Measurements from ENCODE around the gene RUNX2. TPM values are rescaled to one million over a fixed set of nuclear protein-coding genes. Genes with fewer than 3 reads are reported as not detected.

Gene RUNX2
- total RNA-seq, 4 donors from 2014 or later = 0.78 to 2.0 (median 0.94) TPM

GRCh38 chr6:45351076-45351475 is 22.9 kb downstream of the RUNX2 start:
- no peak overlapping the region for H3K4me3 ChIP-seq
- no peak for ATAC-seq
- H3K36me3 ChIP-seq = no peaks in the 10 kb centered on the region
- no peaks in the 10 kb centered on the region for H3K9me3 ChIP-seq
- no peak for DNase-seq
- no peaks in the 10 kb centered on the region for H3K27me3 ChIP-seq
- no peak overlapping the region for H3K27ac ChIP-seq
- in situ Hi-C loops (cut with MboI; ENCODE audit: low sequenced_read_pairs in 4 of 4) (no loop called here), intact Hi-C loops (cut with DNase I; ENCODE audit: low total_unique reads) (no loop called here)
- TF ChIP-seq POLR2A (IDR thresholded peaks at IDR 0.05) (no peak), CTCF (IDR thresholded peaks at IDR 0.05 in 4 of 5, conservative IDR thresholded peaks at IDR 0.05 in 1 of 5) (no peak)
- peaks cover 4 to 5% of the 10 kb centered on the region in 2 donors for H3K4me1 ChIP-seq

- in situ Hi-C loops (cut with MboI; ENCODE audit: low sequenced_read_pairs in 4 of 4) (no loop called here), intact Hi-C loops (cut with DNase I; ENCODE audit: low total_unique reads) (no loop called here)
- no peak overlapping the region for H3K27ac ChIP-seq
- H3K36me3 ChIP-seq = no peaks in the 10 kb centered on the region
- TF ChIP-seq POLR2A (IDR thresholded peaks at IDR 0.05) (no peak), CTCF (IDR thresholded peaks at IDR 0.05 in 4 of 5, conservative IDR thresholded peaks at IDR 0.05 in 1 of 5) (no peak)
- ATAC-seq = no peak
- DNase-seq = no peak
- H3K4me1 ChIP-seq = peaks cover 4 to 5% of the 10 kb centered on the region in 2 donors
- H3K27me3 ChIP-seq = no peaks in the 10 kb centered on the region
- H3K9me3 ChIP-seq = no peaks in the 10 kb centered on the region
- H3K4me3 ChIP-seq = no peak overlapping the region
Observed at GRCh38 chr6:45351667-45352066, 23.5 kb downstream of the RUNX2 start.

GRCh38 chr6:45353654-45354053 is 25.5 kb downstream of the RUNX2 start:
- DNase-seq (no peak), ATAC-seq (no peak)
- Histone ChIP-seq H3K4me3 (no peak overlapping the region), H3K4me1 (peaks cover 5 to 12% of the 10 kb centered on the region in 2 donors), H3K27me3 (no peaks in the 10 kb centered on the region), H3K9me3 (no peaks in the 10 kb centered on the region), H3K36me3 (no peaks in the 10 kb centered on the region), H3K27ac (no peak overlapping the region)
- intact Hi-C loops (cut with DNase I; ENCODE audit: low total_unique reads) = no loop called here
- in situ Hi-C loops (cut with MboI; ENCODE audit: low sequenced_read_pairs in 4 of 4) = no loop called here
- TF ChIP-seq CTCF (IDR thresholded peaks at IDR 0.05 in 4 of 5, conservative IDR thresholded peaks at IDR 0.05 in 1 of 5) (no peak), POLR2A (IDR thresholded peaks at IDR 0.05) (no peak)

- H3K27me3 ChIP-seq = no peaks in the 10 kb centered on the region
- no peak for ATAC-seq
- no peaks in the 10 kb centered on the region for H3K9me3 ChIP-seq
- H3K4me1 ChIP-seq = no peaks in the 10 kb centered on the region
- no peak for DNase-seq
- no peak overlapping the region for H3K4me3 ChIP-seq
- in situ Hi-C loops (cut with MboI; ENCODE audit: low sequenced_read_pairs in 4 of 4) (no loop called here), intact Hi-C loops (cut with DNase I; ENCODE audit: low total_unique reads) (no loop called here)
- H3K27ac ChIP-seq = no peak overlapping the region
- TF ChIP-seq CTCF (IDR thresholded peaks at IDR 0.05 in 4 of 5, conservative IDR thresholded peaks at IDR 0.05 in 1 of 5) (no peak), POLR2A (IDR thresholded peaks at IDR 0.05) (no peak)
- H3K36me3 ChIP-seq = no peaks in the 10 kb centered on the region
Observed at GRCh38 chr6:45364466-45364865, 36.3 kb downstream of the RUNX2 start.

GRCh38 chr6:45365036-45365435 is 36.9 kb downstream of the RUNX2 start:
- ATAC-seq = no peak
- H3K27me3 ChIP-seq = no peaks in the 10 kb centered on the region
- intact Hi-C loops (cut with DNase I; ENCODE audit: low total_unique reads) (no loop called here), in situ Hi-C loops (cut with MboI; ENCODE audit: low sequenced_read_pairs in 4 of 4) (no loop called here)
- no peak for TF ChIP-seq CTCF (IDR thresholded peaks at IDR 0.05 in 4 of 5, conservative IDR thresholded peaks at IDR 0.05 in 1 of 5)
- no peaks in the 10 kb centered on the region for H3K36me3 ChIP-seq
- no peak for DNase-seq
- no peaks in the 10 kb centered on the region for H3K4me1 ChIP-seq
- H3K27ac ChIP-seq = no peak overlapping the region
- H3K9me3 ChIP-seq = no peaks in the 10 kb centered on the region
- H3K4me3 ChIP-seq = no peak overlapping the region

Measured in gastrocnemius medialis (tissue), 4 donors.